Activated CD4-positive, alpha-beta T cell treated with anti-CD3 and anti-CD28 coated beads for 36 hours (primary cell): ENCODE results near the gene RASSF5. TPM values are rescaled to one million over a fixed set of nuclear protein-coding genes. Genes with fewer than 3 reads are reported as not detected.

Experiments
- ATAC-seq: fragments of 200-7000 bp; cut with Tn5 transposase; one replicate; pipeline ENCODE4 v1.10.0; 2021; ENCODE audit warnings: mild to moderate bottlenecking, moderate library complexity
- CTCF ChIA-PET: fragments of 350-600 bp; sonication (Branson Sonifier 250); formaldehyde crosslinking; loops from one replicate; lab custom pipeline; 2021; ENCODE audit warnings: antibody characterized with exemption; lab: Charles Lee
- POLR2A ChIA-PET: fragments of 350-600 bp; sonication (Branson Sonifier 250); formaldehyde crosslinking; loops from one replicate; lab custom pipeline; 2021; ENCODE audit warnings: antibody characterized with exemption, inconsistent platforms; lab: Charles Lee
- DNase-seq: peaks from one replicate; pipeline ENCODE4 v3.0.0-alpha.2; 2020
- H3K27ac Mint-ChIP-seq: one replicate; pipeline ENCODE4 v1.8.0; 2021; ENCODE audit warnings: mixed read lengths
- H3K27me3 Mint-ChIP-seq: one replicate; pipeline ENCODE4 v1.8.0; 2021; ENCODE audit warnings: mixed read lengths
- H3K36me3 Mint-ChIP-seq: one replicate; pipeline ENCODE4 v1.8.0; 2021; ENCODE audit warnings: low read depth, mixed read lengths
- H3K4me1 Mint-ChIP-seq: one replicate; pipeline ENCODE4 v1.8.0; 2021; ENCODE audit warnings: mixed read lengths
- H3K4me3 Mint-ChIP-seq: one replicate; pipeline ENCODE4 v1.8.0; 2021; ENCODE audit warnings: mild to moderate bottlenecking, moderate library complexity, mixed read lengths
- H3K9me3 Mint-ChIP-seq: one replicate; pipeline ENCODE4 v1.8.0; 2021; ENCODE audit warnings: low read depth, mixed read lengths
- intact Hi-C, 2 experiments: fragments of 100-400 bp; cut with DNase I in 1 of 2; cut with micrococcal nuclease in 1 of 2; formaldehyde crosslinking; loops; one replicate each; pipeline versions ENCODE4 v1.14.2 to v1.15.1; 2022 to 2024; cut with DNase I, micrococcal nuclease
- total RNA-seq, 2 experiments: library from RNA; stranded (reverse); gene quantifications; one replicate each; pipeline ENCODE4 v1.2.3, GENCODE V29; 2021

Gene RASSF5
- total RNA-seq, 2 experiments from 2014 or later = 223 to 239 TPM

DNA sequence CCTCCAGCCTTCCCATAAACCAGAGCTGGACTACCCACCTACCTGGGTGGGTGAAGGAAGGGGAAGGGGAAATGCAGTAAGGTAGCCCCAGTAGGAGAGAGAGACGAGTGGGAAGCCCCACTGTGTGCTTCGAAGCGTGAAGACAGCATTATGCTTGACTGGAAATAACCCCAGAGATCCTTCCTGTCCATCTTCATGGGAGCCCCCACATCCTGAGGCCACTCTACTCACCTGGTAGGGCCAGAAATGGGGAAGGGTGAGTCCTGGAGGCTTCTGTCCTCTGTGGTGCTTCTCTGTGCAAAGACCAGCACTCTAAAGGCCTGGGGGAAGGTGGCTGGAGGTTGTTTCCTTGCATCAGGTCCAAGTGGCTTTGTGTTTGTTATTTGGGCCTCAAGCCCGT, 10.0 kb upstream of the RASSF5 start:
- Mint-ChIP-seq H3K4me1 (peaks cover 5% of the 10 kb centered on the region), H3K27ac (no peak overlapping the region), H3K27me3 (no peaks in the 10 kb centered on the region), H3K4me3 (no peak overlapping the region), H3K9me3 (no peaks in the 10 kb centered on the region), H3K36me3 (peaks cover 9% of the 10 kb centered on the region)
- POLR2A ChIA-PET = interaction anchor here (0.6 kb wide), 1 partner anchor 163 kb away, joined by 4 read pairs; no protein-coding TSS in a partner anchor
- CTCF ChIA-PET = interaction anchor here (0.5 to 2.4 kb wide), 5 partner anchors 9 to 485 kb away, joined by 3 to 9 read pairs (median 4); no protein-coding TSS in a partner anchor
- DNase-seq (no peak), ATAC-seq (no peak)
- intact Hi-C loops = no loop called here

DNA sequence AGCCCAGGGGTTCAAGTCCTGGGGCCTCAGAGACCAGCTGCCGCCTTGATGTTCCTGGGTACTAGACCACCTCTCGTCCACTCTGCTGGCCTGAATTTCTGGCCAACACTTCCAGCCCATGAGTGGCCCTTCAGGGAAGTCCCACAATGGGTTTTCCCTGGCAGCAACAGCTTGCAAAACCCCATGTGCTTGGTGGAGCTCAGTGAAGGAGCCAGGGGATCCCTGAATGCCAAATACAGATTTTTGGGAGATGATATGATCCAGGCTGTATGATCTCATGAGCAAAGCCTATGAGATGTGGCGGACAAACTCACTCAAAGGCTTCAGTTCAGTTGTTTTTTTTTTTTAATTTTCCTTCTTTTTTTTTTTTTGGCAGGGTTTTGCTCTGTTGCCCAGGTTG, 9.6 kb upstream of the RASSF5 start:
- no peaks in the 10 kb centered on the region for H3K27me3 Mint-ChIP-seq
- no peak overlapping the region for H3K4me3 Mint-ChIP-seq
- peaks cover 4% of the 10 kb centered on the region for H3K36me3 Mint-ChIP-seq
- no peak overlapping the region for H3K27ac Mint-ChIP-seq
- no peaks in the 10 kb centered on the region for H3K9me3 Mint-ChIP-seq
- ChIA-PET POLR2A (no interaction called here), CTCF (interaction anchor here (0.5 to 1.6 kb wide), 8 partner anchors 10 to 484 kb away, joined by 3 to 9 read pairs (median 4); no protein-coding TSS in a partner anchor)
- ATAC-seq (no peak), DNase-seq (no peak)
- H3K4me1 Mint-ChIP-seq = peaks cover 5% of the 10 kb centered on the region
- intact Hi-C loops = no loop called here

DNA sequence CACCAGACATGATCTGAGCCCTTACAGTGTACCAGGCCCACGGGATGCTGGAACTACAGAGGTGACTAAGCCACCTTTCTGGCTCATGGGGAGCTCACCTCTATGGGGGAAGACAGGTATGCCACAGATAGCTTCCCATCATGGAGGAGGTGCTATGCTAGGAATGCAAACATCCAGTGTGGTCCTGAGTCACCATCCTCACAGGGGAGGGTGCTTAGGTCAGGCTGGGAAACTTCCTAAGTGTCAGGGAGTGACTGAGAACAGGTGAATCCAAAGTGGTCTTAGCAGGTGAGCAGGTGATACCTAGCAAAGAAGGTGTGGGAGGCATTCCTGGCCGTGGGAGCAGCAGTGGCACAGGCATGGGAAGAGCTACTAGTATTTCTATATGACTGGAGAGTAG, 8.6 kb upstream of the RASSF5 start:
- Mint-ChIP-seq H3K4me1 (peaks cover 12% of the 10 kb centered on the region), H3K27me3 (no peaks in the 10 kb centered on the region), H3K4me3 (no peak overlapping the region), H3K9me3 (no peaks in the 10 kb centered on the region), H3K27ac (no peak overlapping the region), H3K36me3 (peaks cover 3% of the 10 kb centered on the region)
- ChIA-PET POLR2A (no interaction called here), CTCF (interaction anchor here (1.0 to 2.2 kb wide), 7 partner anchors 8 to 165 kb away, joined by 3 to 13 read pairs (median 4); partner anchors contain the start of gene RASSF5)
- intact Hi-C loops = no loop called here
- DNase-seq (no peak), ATAC-seq (no peak)

DNA sequence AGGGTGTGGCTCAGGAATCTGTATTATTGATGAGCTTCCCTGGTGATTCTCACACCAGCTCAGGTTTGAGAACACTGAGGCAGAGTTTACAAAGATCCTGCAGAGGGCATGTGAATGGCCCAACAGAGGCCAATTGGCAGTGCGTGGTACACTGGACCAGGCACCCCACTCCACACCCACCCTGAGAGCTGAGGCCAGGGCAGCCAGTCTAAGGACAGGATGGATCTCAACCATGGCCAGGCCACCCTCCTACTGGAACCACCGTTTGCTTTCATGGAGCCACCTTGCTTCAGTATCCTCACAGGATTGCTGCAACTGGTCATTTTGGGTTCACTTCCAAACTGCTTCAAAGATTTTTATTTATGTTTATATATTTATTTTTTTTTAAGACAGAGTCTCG, 7.3 kb upstream of the RASSF5 start:
- DNase-seq (no peak), ATAC-seq (no peak)
- ChIA-PET POLR2A (interaction anchor here (0.6 kb wide), 2 partner anchors 9 to 153 kb away, joined by 4 read pairs; no protein-coding TSS in a partner anchor), CTCF (interaction anchor here (1.4 to 2.2 kb wide), 3 partner anchors 10 to 84 kb away, joined by 4 to 13 read pairs (median 4); no protein-coding TSS in a partner anchor)
- intact Hi-C loops = loop anchor here in 1 of 2 experiments (5.0 kb wide), 1 partner anchor 182 kb away; the partner anchor contains the start of gene MAPKAPK2
- no peak overlapping the region for H3K4me3 Mint-ChIP-seq
- no peaks in the 10 kb centered on the region for H3K36me3 Mint-ChIP-seq
- peaks cover 25% of the 10 kb centered on the region for H3K4me1 Mint-ChIP-seq
- H3K27me3 Mint-ChIP-seq = peaks cover 3% of the 10 kb centered on the region
- no peak overlapping the region for H3K27ac Mint-ChIP-seq
- H3K9me3 Mint-ChIP-seq = no peaks in the 10 kb centered on the region

DNA sequence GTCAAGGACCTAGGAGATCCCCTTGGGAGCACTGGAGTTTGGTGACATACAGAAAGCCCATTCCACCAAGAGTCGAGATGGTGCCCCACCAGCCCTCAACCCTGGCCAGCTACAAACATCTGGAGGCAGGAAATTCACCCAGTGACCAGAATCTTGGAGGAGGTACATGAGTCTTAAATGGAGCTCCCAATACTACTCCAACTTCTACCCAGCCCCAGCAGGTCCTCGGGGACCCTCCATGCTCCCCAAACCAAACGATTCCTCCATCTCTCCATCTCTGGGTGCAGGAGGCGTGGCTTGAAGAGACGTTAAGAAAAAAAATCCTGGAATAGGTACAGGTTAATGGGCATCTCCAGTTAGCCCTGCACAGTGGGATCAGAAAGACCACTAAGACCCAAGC, 5.5 kb upstream of the RASSF5 start:
- POLR2A ChIA-PET = no interaction called here

DNA sequence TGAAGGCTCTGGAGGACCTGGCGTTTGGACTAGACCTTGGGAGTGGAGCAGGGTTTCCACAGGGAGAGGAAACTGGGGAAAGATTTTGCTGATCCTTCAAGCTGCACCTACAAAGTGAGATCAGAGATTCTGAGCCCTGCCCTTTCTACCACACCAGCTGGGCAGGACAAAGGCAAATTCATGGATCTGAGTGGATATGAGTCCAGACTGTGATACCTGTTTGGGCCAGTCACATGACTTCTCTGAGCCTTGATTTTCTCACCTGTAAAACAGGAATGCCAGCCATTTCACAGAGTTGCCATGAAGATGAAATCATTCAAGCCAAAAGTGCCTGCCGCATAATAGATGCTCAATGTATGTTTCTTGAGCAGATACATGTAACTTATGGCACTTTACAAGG, 4.9 kb upstream of the RASSF5 start:
- intact Hi-C loops = loop anchor here in 1 of 2 experiments (5.0 kb wide), 1 partner anchor 180 kb away; the partner anchor contains the start of gene MAPKAPK2
- Mint-ChIP-seq H3K27me3 (peaks cover 6% of the 10 kb centered on the region), H3K4me3 (no peak overlapping the region), H3K27ac (no peak overlapping the region), H3K9me3 (no peaks in the 10 kb centered on the region), H3K4me1 (peaks cover 40% of the 10 kb centered on the region), H3K36me3 (no peaks in the 10 kb centered on the region)
- ATAC-seq (no peak), DNase-seq (no peak)
- ChIA-PET CTCF (interaction anchor here (1.3 to 2.5 kb wide), 3 partner anchors 13 to 81 kb away, joined by 3 to 12 read pairs (median 8); no protein-coding TSS in a partner anchor), POLR2A (no interaction called here)

More for the DNA sequence above, 5.5 kb upstream of the RASSF5 start:
- peaks cover 6% of the 10 kb centered on the region for H3K27me3 Mint-ChIP-seq
- no peaks in the 10 kb centered on the region for H3K9me3 Mint-ChIP-seq
- no peak overlapping the region for H3K27ac Mint-ChIP-seq
- H3K36me3 Mint-ChIP-seq = no peaks in the 10 kb centered on the region
- intact Hi-C loops = loop anchor here in 1 of 2 experiments (5.0 kb wide), 1 partner anchor 180 kb away; the partner anchor contains the start of gene MAPKAPK2
- H3K4me1 Mint-ChIP-seq = peaks cover 37% of the 10 kb centered on the region
- DNase-seq = no peak
- ATAC-seq = no peak
- H3K4me3 Mint-ChIP-seq = no peak overlapping the region
- CTCF ChIA-PET = interaction anchor here (2.5 kb wide), 1 partner anchor 12 kb away, joined by 12 read pairs; no protein-coding TSS in a partner anchor

DNA sequence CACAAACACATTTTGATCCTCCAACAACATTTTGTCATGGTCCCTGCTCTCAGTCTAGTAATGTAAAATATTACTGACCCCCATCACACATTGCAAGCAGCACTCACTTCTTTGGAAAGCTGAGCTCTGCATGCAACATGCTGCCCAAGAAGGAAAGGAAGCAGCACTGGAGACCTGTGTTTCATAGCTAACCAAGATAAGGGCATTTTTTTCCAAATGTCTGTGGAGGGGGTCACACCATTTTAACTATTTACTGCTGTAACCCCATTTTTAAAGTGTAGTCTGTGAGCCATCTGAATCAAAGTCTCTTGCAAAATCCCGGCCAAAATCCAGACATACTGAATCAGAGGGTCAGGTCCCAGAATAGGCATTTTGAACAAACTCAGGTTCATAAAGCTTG, 4.5 kb upstream of the RASSF5 start:
- DNase-seq (no peak), ATAC-seq (no peak)
- Mint-ChIP-seq H3K9me3 (no peaks in the 10 kb centered on the region), H3K4me3 (no peak overlapping the region), H3K36me3 (no peaks in the 10 kb centered on the region), H3K4me1 (peaks cover 40% of the 10 kb centered on the region), H3K27me3 (peaks cover 6% of the 10 kb centered on the region), H3K27ac (no peak overlapping the region)
- ChIA-PET CTCF (interaction anchor here (1.3 to 2.5 kb wide), 3 partner anchors 13 to 80 kb away, joined by 3 to 12 read pairs (median 8); no protein-coding TSS in a partner anchor), POLR2A (interaction anchor here (0.6 kb wide), 1 partner anchor 547 kb away, joined by 7 read pairs; no protein-coding TSS in a partner anchor)
- intact Hi-C loops = loop anchor here in 1 of 2 experiments (5.0 kb wide), 1 partner anchor 179 kb away; the partner anchor contains the start of gene MAPKAPK2

DNA sequence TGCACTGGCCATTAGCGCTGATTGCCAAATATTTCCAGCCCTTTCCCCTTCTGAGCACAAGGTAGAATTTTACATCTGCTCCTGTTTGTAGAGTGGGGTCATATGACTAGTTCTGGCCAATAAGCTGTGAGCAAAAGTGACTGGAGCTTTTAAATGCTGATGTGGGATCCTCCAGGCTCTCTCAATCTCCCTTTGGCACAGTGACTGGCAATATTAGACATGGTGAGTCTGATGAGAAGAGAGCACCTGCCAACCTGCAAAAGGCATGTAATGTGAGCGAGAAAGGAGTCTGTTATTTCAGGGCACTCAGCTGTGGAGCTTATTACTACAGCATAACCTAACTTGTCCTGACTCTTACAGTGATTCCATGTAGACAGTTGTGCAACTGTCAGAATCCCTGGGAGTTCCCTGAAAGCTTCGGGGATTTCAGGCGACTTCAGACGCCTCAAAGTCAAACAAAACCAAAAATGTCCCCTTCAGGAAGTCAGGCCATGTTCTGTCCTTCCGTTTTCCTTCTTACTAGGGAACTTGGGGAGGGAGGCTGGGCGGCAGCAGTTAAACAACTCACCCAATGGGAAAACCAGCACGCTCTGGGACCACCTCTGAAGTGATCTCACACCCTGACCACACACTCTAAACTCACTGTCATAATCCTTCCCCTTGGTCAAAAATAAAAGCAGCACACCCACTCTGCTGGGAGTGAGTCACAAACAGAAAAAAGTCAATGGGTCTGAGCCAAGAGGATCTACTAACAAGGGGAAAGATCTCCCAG, 3.6 kb upstream of the RASSF5 start:
- intact Hi-C loops = loop anchor here (1.0 to 5.0 kb wide), 4 partner anchors 79 to 300 kb away; partner anchors contain the start of gene MAPKAPK2 (in 1 of the 2)
- ATAC-seq = peak; percentile 79
- Mint-ChIP-seq H3K27ac (peak overlapping the region; percentile 1), H3K36me3 (no peaks in the 10 kb centered on the region), H3K9me3 (no peaks in the 10 kb centered on the region), H3K4me3 (no peak overlapping the region), H3K27me3 (peaks cover 13% of the 10 kb centered on the region), H3K4me1 (peaks cover 47% of the 10 kb centered on the region)
- ChIA-PET POLR2A (interaction anchor here (0.6 kb wide), 1 partner anchor 546 kb away, joined by 7 read pairs; no protein-coding TSS in a partner anchor), CTCF (interaction anchor here (0.7 to 2.5 kb wide), 9 partner anchors 14 to 414 kb away, joined by 3 to 12 read pairs (median 3); no protein-coding TSS in a partner anchor)
- peak; percentile 75 for DNase-seq

DNA sequence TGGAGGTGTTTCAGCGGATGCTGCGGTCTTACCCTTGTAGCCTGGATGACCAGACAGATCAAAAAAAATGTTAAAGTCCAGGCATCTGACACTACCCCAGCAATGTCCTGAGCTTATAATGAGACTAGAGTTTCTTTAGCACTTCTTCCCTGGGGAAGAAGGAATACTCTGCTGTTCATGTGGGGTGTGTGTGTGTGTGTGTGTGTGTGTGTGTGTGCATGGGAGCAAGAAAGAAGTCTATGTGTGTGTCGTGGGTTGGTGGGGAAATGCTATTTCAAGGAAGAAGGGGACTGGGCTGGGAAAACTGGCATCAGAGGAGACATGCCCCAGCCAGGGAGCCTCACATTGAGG, 3.0 kb upstream of the RASSF5 start:
- Mint-ChIP-seq H3K36me3 (no peaks in the 10 kb centered on the region), H3K4me3 (no peak overlapping the region), H3K9me3 (no peaks in the 10 kb centered on the region), H3K27me3 (peaks cover 18% of the 10 kb centered on the region), H3K4me1 (peaks cover 47% of the 10 kb centered on the region), H3K27ac (peak overlapping the region; percentile 1)
- ChIA-PET POLR2A (no interaction called here), CTCF (interaction anchor here (1.0 to 2.5 kb wide), 3 partner anchors 14 to 155 kb away, joined by 3 to 12 read pairs (median 3); no protein-coding TSS in a partner anchor)
- DNase-seq (no peak), ATAC-seq (no peak)
- intact Hi-C loops = loop anchor here (1.0 to 5.0 kb wide), 4 partner anchors 78 to 299 kb away; partner anchors contain the start of gene MAPKAPK2 (in 1 of the 2)

DNA sequence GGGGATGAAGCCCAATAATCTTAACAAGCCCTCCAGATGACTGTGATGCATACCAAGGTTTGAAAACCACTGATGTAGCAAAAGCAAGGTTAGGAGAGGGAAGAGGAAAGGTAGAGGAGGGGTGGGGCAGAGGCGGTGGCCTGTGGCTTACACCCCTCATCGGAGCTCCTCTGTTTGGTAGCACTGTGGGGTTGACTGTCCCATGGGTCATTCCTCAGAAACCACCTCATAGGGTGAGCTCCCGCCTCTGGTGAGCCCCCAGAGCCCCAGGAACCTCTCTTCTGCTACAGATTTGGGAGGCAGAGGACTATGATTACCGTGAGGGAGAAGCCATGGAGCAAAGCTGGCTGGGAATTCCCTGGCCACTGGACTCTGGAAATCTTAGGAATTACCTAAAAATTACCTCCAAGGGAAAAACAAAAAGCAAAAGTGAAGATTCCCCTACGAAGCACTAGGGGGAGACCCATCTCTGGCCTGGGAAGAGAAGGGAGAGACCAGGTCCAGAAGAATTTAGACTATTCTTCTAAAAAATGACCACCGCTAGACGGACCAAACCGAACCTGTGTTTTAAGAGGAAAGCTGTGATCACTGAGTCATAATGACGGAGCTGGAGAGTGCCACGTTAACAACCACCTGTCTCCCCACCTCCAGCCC, 1.5 kb upstream of the RASSF5 start:
- H3K4me1 Mint-ChIP-seq = peaks cover 47% of the 10 kb centered on the region
- ATAC-seq (no peak), DNase-seq (no peak)
- no peaks in the 10 kb centered on the region for H3K36me3 Mint-ChIP-seq
- no peaks in the 10 kb centered on the region for H3K9me3 Mint-ChIP-seq
- intact Hi-C loops = loop anchor here (2.0 to 5.0 kb wide), 3 partner anchors 35 to 77 kb away; partner anchors contain the start of gene IKBKE (in 2 of the 2)
- CTCF ChIA-PET = interaction anchor here (0.6 to 3.0 kb wide), 14 partner anchors 10 to 347 kb away, joined by 3 to 16 read pairs (median 4); partner anchors contain the start of gene IKBKE
- peak overlapping the region; percentile 60 for H3K4me3 Mint-ChIP-seq
- POLR2A ChIA-PET = no interaction called here
- H3K27me3 Mint-ChIP-seq = peaks cover 25% of the 10 kb centered on the region
- no peak overlapping the region for H3K27ac Mint-ChIP-seq
